Measurements from ENCODE around the gene CNIH2.

- TF ChIP-seq BHLHE40 (IDR thresholded peaks at IDR 0.05; ENCODE audit: borderline replicate concordance), result no peak
- no peak for TF ChIP-seq CTBP1 (IDR thresholded peaks at IDR 0.05; ENCODE audit: borderline replicate concordance)
- TF ChIP-seq LEF1 (IDR thresholded peaks at IDR 0.05; ENCODE audit: borderline replicate concordance), result no peak
- no peak for TF ChIP-seq FOXA1 (IDR thresholded peaks at IDR 0.05)
Observed at GRCh38 chr11:66231561-66231960, 46.4 kb upstream of the CNIH2 start.

Measured in HEK293T (cell line).